RWPE2 (cell line): ENCODE measurements around the gene NCAPD3.

Experiments
- ATAC-seq: fragments of 200-7000 bp; cut with Tn5 transposase; 3 replicates; pipeline ENCODE4 v1.9.1; 2021; ENCODE audit warnings: low read depth
- DNase-seq: peaks from one replicate; pipeline ENCODE4 v3.0.0-alpha.2; 2020; ENCODE audit warnings: low spot score
- H3K27ac ChIP-seq: fragments of 450-650 bp; 2 replicates; pipeline ENCODE4 v1.5.1; 2017; ENCODE audit warnings: mild to moderate bottlenecking; ENCODE audit not compliant: poor library complexity, severe bottlenecking
- H3K27me3 ChIP-seq: fragments of 250-450 bp; sonication (Bioruptor Pico); 2 replicates; pipeline ENCODE4 v1.5.1; 2021; ENCODE audit warnings: mild to moderate bottlenecking, moderate library complexity; ENCODE audit not compliant: insufficient read depth, poor library complexity, severe bottlenecking
- H3K36me3 ChIP-seq: fragments of 250-450 bp; sonication (Bioruptor Pico); 2 replicates; pipeline ENCODE4 v1.5.1; 2020; ENCODE audit warnings: low read depth, mild to moderate bottlenecking, moderate library complexity
- H3K4me1 ChIP-seq: fragments of 250-450 bp; sonication (Bioruptor Pico); 2 replicates; pipeline ENCODE4 v1.5.1; 2021; ENCODE audit warnings: mild to moderate bottlenecking, moderate library complexity; ENCODE audit not compliant: insufficient read depth, poor library complexity, severe bottlenecking
- H3K4me3 ChIP-seq: fragments of 250-450 bp; sonication (Bioruptor Pico); 2 replicates; pipeline ENCODE4 v1.5.1; 2021; ENCODE audit warnings: mild to moderate bottlenecking, moderate library complexity; ENCODE audit not compliant: severe bottlenecking
- H3K9me3 ChIP-seq: fragments of 250-450 bp; sonication (Bioruptor Pico); 2 replicates; pipeline ENCODE4 v1.5.1; 2021; ENCODE audit warnings: mild to moderate bottlenecking, moderate library complexity; ENCODE audit not compliant: severe bottlenecking
- CTCF ChIP-seq: fragments of 450-650 bp; IDR thresholded peaks from one replicate; pipeline ENCODE4 v1.5.1; 2017; ENCODE audit warnings: mild to moderate bottlenecking, moderate library complexity; ENCODE audit not compliant: poor library complexity, severe bottlenecking

NCAPD3 gene

GRCh38 chr11:134233729-134234179 lies 10.0 kb upstream of the NCAPD3 start:
- H3K9me3 ChIP-seq, result no peaks in the 10 kb centered on the region
- H3K36me3 ChIP-seq, result peaks cover 19% of the 10 kb centered on the region
- H3K27ac ChIP-seq, result no peak overlapping the region
- H3K4me1 ChIP-seq, result no peaks in the 10 kb centered on the region
- H3K4me3 ChIP-seq, result no peak overlapping the region
- no peak for TF ChIP-seq CTCF
- no peak for ATAC-seq
- DNase-seq, result no peak
- H3K27me3 ChIP-seq, result no peaks in the 10 kb centered on the region

GRCh38 chr11:134231958-134232659 lies 8.3 kb upstream of the NCAPD3 start:
- Histone ChIP-seq H3K27me3 (no peaks in the 10 kb centered on the region), H3K36me3 (peaks cover 19% of the 10 kb centered on the region; the same call in 1 of the 2 replicates), H3K4me1 (no peaks in the 10 kb centered on the region), H3K4me3 (no peak overlapping the region), H3K9me3 (no peaks in the 10 kb centered on the region), H3K27ac (no peak overlapping the region)
- DNase-seq (no peak), ATAC-seq (no peak)
- no peak for TF ChIP-seq CTCF

GRCh38 chr11:134230339-134230738 lies 6.6 kb upstream of the NCAPD3 start:
- no peak for TF ChIP-seq CTCF
- Histone ChIP-seq H3K9me3 (no peaks in the 10 kb centered on the region), H3K27ac (no peak overlapping the region), H3K4me1 (no peaks in the 10 kb centered on the region), H3K4me3 (no peak overlapping the region), H3K27me3 (no peaks in the 10 kb centered on the region), H3K36me3 (peaks cover 3% of the 10 kb centered on the region)
- no peak for ATAC-seq
- DNase-seq, result no peak

- no peaks in the 10 kb centered on the region for H3K27me3 ChIP-seq
- ATAC-seq (no peak), DNase-seq (no peak)
- no peak overlapping the region for H3K4me3 ChIP-seq
- H3K9me3 ChIP-seq, result no peaks in the 10 kb centered on the region
- H3K4me1 ChIP-seq, result no peaks in the 10 kb centered on the region
- H3K27ac ChIP-seq, result no peak overlapping the region
- H3K36me3 ChIP-seq, result no peaks in the 10 kb centered on the region; the same call in 1 of the 2 replicates
- no peak for TF ChIP-seq CTCF
Measured at GRCh38 chr11:134229126-134229790, 5.5 kb upstream of the NCAPD3 start.

- no peak for TF ChIP-seq CTCF
- DNase-seq, result no peak
- no peaks in the 10 kb centered on the region; the same call in 1 of the 2 replicates for H3K36me3 ChIP-seq
- H3K4me1 ChIP-seq, result no peaks in the 10 kb centered on the region
- no peak for ATAC-seq
- H3K27ac ChIP-seq, result no peak overlapping the region
- H3K9me3 ChIP-seq, result no peaks in the 10 kb centered on the region
- no peak overlapping the region for H3K4me3 ChIP-seq
- no peaks in the 10 kb centered on the region for H3K27me3 ChIP-seq
Measured at GRCh38 chr11:134228625-134229024, 4.9 kb upstream of the NCAPD3 start.
